ENCODE measurements around the gene ARHGEF3. TPM values are rescaled to one million over a fixed set of nuclear protein-coding genes. Genes with fewer than 3 reads are reported as not detected.

The ARHGEF3 gene
- total RNA-seq, 1 donor, result 26.3 TPM

DNA sequence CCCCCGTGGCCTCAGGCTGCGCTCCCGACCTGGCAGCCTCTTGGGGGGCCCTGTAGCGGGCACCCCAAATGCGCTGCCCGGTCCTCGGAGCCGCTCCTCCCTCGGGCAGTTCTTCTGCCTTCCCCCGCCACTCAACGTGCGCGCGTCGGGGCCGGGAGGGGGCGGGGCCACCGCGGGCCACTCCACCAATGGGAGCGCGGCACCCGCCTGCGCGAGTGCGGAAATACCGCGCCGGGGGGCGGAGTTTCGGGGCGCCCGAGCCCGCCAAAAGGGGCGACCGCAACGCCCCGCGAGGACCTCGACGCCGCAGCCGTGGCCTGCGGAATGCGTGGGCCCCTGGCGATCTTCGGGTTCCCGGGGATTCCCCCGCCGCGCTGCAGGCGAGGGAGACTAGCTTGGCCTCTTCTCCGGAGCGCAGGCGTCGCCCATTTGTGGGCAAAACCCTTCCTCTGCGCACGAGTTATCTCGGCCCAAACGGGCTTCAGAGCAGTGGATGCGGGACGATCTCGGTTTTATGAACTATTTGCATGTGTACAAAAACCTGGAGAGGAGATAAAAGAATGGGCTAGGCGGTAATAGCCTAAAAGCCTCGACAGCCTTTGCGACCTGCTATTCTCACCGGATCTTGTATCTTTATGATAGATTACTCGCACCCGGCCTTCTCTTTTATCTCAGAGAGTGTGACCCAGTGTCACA lies 118.5 kb downstream of the ARHGEF3 start, which contains the start of gene TASOR:
Gene TASOR (minus strand): TSS at position 144 of the 696 bp plus-strand sequence. CDS start 259 bp downstream, outside the sequence.
- TF ChIP-seq, protein P1, sequence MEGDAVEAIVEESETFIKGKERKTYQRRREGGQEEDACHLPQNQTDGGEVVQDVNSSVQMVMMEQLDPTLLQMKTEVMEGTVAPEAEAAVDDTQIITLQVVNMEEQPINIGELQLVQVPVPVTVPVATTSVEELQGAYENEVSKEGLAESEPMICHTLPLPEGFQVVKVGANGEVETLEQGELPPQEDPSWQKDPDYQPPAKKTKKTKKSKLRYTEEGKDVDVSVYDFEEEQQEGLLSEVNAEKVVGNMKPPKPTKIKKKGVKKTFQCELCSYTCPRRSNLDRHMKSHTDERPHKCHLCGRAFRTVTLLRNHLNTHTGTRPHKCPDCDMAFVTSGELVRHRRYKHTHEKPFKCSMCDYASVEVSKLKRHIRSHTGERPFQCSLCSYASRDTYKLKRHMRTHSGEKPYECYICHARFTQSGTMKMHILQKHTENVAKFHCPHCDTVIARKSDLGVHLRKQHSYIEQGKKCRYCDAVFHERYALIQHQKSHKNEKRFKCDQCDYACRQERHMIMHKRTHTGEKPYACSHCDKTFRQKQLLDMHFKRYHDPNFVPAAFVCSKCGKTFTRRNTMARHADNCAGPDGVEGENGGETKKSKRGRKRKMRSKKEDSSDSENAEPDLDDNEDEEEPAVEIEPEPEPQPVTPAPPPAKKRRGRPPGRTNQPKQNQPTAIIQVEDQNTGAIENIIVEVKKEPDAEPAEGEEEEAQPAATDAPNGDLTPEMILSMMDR (IDR thresholded peaks at IDR 0.05; ENCODE audit: insufficient read depth, low read length), result no peak
- peak; percentile 69 for DNase-seq (ENCODE audit: low read depth)

DNA sequence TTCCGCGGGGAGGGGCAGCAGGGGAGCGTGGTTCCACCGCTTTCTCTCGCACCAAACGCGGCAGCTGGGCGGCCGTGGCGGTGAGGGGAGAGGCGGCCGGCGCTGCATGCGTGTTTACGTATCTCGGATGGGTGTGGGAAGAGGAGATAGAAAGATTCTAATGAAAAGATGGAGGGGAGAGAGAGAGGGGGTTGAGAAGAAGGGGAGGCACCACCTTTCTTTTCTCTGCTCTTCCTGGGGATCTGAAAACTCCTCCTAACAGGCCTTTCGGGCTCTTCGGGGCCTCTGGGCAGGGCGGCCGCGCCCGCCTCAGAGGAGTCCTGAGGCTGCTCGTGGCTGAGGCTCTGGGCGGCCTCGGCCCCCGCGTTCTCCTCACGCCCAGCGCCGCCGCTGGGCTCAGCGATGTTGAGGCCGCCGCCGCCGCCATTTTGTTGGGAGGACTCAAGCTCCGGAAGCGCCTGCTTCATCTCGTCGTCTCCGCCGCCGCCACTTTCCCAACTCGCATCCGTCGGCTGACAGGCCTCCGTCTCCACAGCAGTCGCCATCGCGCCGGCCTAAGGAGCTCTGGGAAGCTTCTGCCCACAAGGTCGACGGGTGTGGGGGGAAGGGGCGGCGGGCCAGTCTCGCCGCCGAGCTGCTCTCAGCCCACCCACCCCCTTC lies 119.2 kb downstream of the ARHGEF3 start:
- H3K4me3 ChIP-seq (ENCODE audit: low read depth, low read length), result peak overlapping the region; percentile 70
- TF ChIP-seq, protein P1 (IDR thresholded peaks at IDR 0.05; ENCODE audit: insufficient read depth, low read length), result peak; percentile 13
- peak; percentile 66 for DNase-seq (ENCODE audit: low read depth)

More for the DNA sequence above, 118.5 kb downstream of the ARHGEF3 start, which contains the start of gene TASOR:
- H3K4me3 ChIP-seq (ENCODE audit: low read depth, low read length), result peak within 1 kb of the TSS; percentile 70

DNA sequence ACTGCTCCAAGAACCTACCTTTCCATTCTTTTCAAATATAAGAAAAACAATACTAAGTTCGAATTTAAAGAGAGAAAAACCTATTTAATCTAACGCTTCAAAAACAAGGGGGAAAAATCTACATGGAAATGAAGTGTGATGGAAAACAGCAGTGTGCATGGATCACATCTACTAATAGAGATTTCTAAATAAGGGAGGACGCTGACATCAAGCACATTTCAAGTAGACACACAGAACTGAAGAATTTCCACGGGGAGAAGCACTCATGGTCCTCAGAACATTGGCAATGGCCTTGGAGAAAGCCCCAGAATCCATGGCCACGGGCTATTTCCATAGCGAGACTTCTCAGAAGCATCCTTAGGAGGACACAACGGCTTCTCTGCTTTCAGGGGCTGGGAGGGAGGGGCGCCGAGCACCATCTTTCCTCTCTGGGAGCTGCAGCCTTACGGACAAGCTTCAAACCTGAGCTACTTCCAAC lies 119.7 kb downstream of the ARHGEF3 start:
- DNase-seq (ENCODE audit: low read depth), result no peak
- TF ChIP-seq, protein P1 (IDR thresholded peaks at IDR 0.05; ENCODE audit: insufficient read depth, low read length), result no peak
- H3K4me3 ChIP-seq (ENCODE audit: low read depth, low read length), result peak overlapping the region; percentile 70

DNA sequence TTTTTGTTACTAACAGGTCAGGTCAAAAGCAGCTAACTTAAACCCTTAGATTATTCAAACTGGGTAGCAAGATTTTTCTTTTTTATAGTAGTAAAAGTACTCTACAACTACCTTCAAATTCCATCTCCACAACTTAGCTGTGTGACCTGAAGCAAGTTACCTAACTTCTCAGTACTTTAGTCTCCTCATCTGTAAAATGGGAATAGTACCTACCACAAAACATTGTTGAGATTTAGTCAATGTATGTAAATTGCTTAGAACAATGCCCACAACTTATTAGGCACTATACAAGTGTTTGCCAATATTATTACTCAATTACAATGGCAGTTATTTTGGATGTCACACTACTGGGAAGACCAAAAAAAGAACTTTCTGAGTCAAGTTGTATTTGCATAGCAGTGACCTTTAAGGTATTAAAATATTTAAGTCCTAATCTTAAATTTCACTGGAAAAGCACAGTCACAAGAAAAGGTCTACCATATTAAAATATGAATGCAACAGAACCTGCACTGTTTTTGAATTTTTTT lies 121.6 kb downstream of the ARHGEF3 start:
- no peak for DNase-seq (ENCODE audit: low read depth)
- TF ChIP-seq, protein P1 (IDR thresholded peaks at IDR 0.05; ENCODE audit: insufficient read depth, low read length), result no peak
- no peak overlapping the region for H3K4me3 ChIP-seq (ENCODE audit: low read depth, low read length)

Other genes starting within 250 kb of the ARHGEF3 start
- 21.1 and 36.0 TPM in 2 replicates for gene CCDC66, start 244.8 kb downstream of the ARHGEF3 start, total RNA-seq (ENCODE audit: low replicate concordance)
- 93.9 and 102 TPM in 2 replicates for gene TASOR, start 118.7 kb downstream of the ARHGEF3 start, total RNA-seq (ENCODE audit: low replicate concordance)